HL-60 (cell line): ENCODE measurements around the gene TDRD12.

Source experiments
- CTCF ChIP-seq: IDR thresholded peaks from one replicate; pipeline ENCODE4 v1.5.1; 2011; ENCODE audit warnings: low read length, control low read depth, inconsistent platforms; ENCODE audit not compliant: insufficient read depth
- REST ChIP-seq: IDR thresholded peaks from 2 replicates; pipeline ENCODE4 v1.6.1; 2012; ENCODE audit warnings: low read depth; ENCODE audit not compliant: insufficient replicate concordance

GRCh38 chr19:32748948-32749347 lies 29.4 kb downstream of the TDRD12 start:
- TF ChIP-seq REST = no peak
- no peak for TF ChIP-seq CTCF
